Left colon (tissue), 2 donors: ENCODE data around the gene LTK. TPM values are rescaled to one million over a fixed set of nuclear protein-coding genes. Genes with fewer than 3 reads are reported as not detected.
"Not testable (repeated sequence)": the region's sequence is repeated elsewhere in the genome, so short reads cannot be mapped to it uniquely, and the experiment has no call there.

Experiments
- ATAC-seq: fragments of 200-7000 bp; cut with Tn5 transposase; one replicate; pipeline ENCODE4 v1.9.1; 2020; ENCODE audit warnings: mild to moderate bottlenecking, moderate library complexity
- DNase-seq, 2 donors: peaks; one replicate each; pipeline ENCODE4 v3.0.0-alpha.2; 2020
- intact Hi-C, 2 donors: fragments of 100-400 bp; cut with DNase I in 1 of 2; cut with micrococcal nuclease in 1 of 2; formaldehyde crosslinking; loops; one replicate each; pipeline versions ENCODE4 v1.11.2 to v1.14.0; 2022; cut with DNase I, micrococcal nuclease
- total RNA-seq, 2 donors: library from RNA; stranded (reverse); fragmentation: NEBNext Ultra II Directional; extraction: Animal tissue kit (Norgen Biotek cat#: 25700); gene quantifications; one replicate each; pipeline ENCODE4 v1.2.1, GENCODE V29; 2021
- donor health status: DM: no; HTN: no; CAD: no.
- donor health status: DM: yes; HTN: yes; CAD: no.

The LTK gene
- total RNA-seq, 2 donors from 2014 or later, result 12.0 to 18.7 TPM

DNA sequence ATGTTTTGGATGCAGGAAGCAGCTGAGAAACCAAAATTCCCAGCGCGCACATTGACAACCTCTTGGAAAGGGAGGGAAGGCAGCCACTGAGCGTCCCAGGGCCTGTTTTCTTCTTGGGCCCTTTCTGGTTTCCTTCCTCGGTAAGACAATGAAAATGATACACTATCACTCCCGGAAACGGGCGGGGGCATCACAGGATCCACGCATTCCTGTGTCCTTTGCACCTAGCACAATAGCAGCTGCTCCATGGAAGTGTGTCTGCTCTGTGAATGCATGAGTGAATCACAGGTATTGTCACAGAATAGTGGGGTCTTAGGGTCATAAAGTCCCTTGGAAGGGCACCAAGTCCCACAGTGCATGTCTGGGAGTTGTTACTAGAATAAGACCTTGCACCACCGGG lies 26.2 kb downstream of the LTK start:
- ATAC-seq (peak; percentile 50), DNase-seq (no peak)
- intact Hi-C loops, result no loop called here

DNA sequence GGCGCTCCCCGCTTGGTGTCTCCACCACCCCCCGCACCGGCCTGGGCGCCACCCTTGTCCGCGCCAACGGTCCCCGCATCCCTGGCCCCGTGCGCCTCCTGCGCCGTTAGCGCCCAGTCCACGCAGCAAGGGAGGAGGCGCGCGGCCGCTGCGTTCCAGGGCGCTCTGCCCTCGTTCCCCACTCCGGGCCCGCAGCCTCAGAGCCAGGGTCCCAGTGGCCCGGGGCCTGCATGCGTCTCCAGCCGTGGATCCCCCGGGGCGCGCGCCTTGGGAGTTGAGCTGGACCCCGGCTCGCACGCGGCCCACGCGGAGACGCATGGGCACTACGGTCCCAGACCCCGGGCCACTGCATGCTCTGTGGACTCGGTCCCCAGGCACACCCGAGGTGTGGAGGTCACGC lies 27.3 kb downstream of the LTK start:
- DNase-seq (no peak), ATAC-seq (no peak)
- intact Hi-C loops, result no loop called here

DNA sequence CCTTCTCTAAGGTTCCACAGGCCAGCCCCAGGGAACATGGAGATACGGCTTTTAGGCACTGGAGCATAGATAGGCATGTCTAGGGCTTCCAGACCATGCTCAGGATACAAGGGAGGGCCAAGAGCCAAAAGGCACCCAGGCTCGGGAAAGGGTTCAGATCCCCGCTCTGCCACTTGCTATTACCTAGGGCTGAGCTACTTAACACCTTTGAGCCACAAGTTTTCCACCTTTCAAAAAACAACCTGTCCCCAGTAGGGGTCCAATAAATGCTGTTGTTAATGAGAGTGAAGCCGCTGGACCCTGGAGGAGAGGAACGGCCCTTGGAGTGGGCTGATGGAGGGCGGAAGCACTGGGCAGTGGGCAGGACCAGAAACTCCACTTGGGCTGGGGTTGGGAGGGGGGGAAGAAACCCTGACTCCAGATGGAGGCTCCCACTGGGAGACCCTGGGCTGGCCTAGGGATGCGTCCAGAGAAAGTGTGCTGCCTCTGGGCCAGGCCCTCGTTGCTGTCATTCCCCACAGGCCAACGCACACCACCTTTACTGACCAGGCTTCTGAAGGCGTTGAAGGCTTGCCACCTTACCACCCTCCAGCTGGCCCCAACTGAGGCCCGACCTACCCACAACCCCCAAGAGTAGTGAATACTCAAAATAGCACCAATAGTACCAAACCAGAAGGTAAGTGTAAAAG lies 28.5 kb downstream of the LTK start:
- intact Hi-C loops, result no loop called here
- DNase-seq (no peak), ATAC-seq (no peak)

DNA sequence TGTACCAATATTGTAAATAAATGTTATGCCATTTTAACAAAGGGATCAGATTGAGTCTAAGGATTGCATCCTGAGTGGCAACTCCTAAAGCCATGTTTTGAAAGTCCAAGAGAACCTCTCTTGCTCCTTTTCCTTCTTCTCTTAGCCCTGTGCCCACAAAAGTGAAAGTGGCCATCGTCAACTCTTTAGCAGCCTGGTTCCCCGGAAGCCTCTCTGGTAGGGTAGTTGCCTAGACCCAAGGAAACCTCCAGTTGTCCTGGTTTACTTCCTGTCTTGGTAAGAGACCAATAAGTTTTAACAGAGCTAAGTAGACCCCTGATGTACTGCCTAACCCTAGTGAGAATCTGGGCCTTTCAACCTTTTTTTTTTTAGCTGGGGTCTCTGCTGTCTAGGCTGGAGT lies 30.1 kb downstream of the LTK start:
- no peak for ATAC-seq
- intact Hi-C loops, result no loop called here
- DNase-seq, result no peak

DNA sequence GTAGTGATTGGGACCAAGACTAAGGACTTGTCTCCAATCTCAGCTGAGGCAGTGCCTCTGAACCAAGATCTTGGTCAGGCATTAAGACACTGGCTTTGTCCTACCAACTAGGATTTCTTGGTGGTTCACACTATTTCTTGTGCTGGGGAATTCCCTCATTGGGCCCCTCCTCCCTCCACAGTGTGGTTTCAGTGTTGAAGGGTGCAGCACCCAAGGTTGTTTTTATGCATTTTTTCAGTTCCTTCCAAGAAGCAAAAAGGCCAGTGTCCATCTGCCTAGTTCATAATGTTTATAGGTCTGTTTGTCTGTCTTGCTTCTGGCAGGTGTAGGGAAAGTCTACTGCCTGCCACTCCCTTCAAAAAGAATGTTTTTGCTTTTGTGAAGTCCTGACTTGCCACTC lies 30.5 kb downstream of the LTK start:
- ATAC-seq, result peak; percentile 18
- no peak for DNase-seq
- intact Hi-C loops, result no loop called here

DNA sequence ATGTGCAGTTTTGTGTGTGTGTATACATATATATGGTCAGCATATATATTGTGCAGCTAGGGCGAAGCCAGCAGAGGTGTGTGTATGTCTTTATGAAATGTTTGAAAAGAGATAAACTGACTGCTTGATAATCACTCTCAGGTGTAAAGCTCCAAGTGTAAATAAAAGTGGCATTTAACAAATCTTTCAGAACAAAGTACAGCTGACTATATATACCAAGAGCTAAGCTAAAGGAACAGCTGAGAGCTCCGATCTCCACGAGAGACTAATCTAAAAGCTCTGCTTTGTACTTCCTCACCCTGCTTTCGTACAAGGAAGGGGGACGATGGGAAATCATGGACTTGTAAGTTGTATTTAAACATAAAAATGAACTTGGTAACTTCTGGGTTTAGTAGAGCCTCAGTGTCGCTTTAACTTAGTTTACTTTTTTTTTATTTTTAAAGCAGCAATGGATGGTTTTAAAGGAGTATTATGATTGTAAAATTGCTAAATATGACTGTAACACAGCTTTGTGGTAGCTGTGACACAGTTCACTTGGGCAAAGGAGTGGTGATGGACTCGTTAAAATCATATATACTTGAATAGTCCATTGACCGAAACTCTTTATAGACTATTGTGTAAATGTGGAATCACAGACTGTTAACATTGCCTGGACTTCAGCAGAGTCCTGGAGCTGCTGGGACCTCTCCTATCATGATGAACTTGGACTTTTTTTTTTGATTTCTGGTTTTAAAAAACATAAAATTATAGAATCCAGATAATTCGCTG lies 31.3 kb downstream of the LTK start:
- intact Hi-C loops, result no loop called here
- DNase-seq (no peak), ATAC-seq (peak; percentile 77)

DNA sequence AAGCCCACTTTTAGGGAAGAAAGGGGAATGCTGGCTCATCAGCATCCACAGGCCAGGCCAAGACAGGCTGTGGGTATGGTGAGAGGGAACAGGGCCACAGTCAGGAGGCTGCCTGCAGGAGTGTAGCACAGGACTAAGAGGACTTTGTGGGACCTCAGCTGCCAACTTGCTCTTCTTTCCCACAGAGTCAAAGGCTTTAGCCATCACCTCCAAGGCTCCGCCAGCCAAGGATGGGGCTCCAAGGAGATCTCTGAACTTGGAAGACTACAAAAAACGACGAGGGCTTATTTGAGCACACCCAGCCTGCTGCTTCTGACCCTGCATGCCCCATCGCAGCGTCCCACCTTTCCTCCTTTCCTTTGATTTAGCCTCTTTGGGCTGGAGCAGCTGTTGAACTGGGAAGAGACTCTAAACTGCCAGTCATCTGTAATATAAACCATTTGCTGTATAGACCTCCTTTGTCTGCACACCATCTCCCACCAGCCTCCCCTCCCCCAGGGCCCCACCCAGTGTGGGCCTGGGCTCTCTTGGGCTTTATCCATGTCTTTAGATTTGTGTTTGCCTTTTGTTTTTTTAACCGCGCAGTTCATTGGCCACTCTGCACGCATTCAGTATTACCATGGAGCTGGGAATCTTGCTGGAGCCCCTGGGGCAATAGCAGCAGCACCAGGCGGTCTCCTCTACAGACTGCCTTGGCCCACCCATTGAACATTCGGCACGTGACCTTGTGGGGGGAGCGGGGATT lies 33.1 kb downstream of the LTK start:
- intact Hi-C loops, result no loop called here
- DNase-seq, result no peak
- no peak for ATAC-seq

DNA sequence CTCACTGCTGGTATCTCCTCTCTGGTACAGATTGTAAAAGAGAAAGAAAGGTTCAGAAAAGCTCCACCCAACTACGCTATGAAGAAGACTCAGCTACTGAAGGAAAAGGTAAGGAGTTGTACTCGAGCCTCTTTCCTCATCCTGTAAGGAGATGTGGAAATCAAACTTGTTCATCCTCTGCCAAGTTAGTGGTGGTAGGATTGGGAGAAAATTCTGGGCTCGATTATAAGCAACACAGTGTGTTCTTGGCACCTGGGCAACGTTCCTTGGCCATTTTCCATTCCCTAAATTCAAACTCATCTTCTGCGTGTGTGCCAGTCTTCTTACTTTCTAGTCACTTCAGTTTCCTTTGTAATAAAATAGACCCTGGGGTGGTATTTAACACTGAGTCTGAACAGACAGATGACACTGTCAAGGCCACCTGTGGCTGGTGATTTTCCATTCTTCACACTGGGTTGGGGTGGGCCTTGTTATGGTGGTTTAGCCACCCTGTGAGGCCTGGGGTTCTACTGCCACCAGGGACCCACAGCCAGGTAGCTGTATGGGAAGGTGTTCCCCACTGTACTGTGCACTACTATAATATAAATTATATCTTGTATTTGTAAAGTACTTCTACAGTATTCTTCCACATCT lies 37.1 kb downstream of the LTK start:
- DNase-seq (no peak), ATAC-seq (no peak)
- intact Hi-C loops, result no loop called here

DNA sequence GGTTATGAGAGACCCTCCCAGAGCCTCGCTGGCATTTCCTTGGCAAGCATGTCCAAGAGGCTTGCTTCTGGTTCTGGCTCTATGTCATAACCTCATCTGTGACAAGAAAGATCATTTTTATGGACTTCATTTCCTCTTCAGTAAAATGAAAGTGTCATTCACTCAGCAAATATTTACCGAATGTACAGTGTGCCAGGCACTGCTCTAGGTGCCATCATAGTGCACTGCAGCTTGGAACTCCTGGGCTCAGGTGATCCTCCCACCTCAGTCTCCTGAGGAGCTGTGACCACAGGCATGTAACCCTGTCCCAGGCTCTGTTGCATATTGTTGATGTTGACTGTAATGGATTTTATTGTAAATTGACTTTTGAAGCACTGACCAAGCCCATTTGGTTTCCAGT lies 38.7 kb downstream of the LTK start:
- peak; percentile 42 to 74 for DNase-seq
- ATAC-seq, result peak; percentile 91

DNA sequence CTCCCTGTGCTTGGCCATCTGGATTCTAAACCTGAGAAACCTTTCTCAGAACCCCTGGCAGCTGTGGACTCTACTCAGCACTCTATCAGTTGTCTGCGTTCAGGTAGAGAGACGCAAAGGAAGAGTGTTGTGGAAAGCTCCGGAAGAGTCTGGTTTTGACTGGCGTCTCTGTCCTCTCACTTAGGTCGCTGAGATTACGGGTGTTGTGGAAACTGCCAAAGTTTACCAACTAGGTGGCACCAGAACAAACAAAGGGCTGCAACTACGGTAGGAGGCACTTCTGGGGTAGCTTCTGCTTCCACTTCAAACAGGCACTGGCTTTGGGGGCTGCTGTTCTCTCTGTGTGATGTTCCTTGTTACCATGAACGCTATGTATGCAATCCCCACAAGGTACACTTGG lies 39.2 kb downstream of the LTK start:
- DNase-seq (peak; percentile 36 to 51), ATAC-seq (peak; percentile 77)
- intact Hi-C loops, result no loop called here

More for the DNA sequence above, 38.7 kb downstream of the LTK start:
- intact Hi-C loops, result no loop called here

DNA sequence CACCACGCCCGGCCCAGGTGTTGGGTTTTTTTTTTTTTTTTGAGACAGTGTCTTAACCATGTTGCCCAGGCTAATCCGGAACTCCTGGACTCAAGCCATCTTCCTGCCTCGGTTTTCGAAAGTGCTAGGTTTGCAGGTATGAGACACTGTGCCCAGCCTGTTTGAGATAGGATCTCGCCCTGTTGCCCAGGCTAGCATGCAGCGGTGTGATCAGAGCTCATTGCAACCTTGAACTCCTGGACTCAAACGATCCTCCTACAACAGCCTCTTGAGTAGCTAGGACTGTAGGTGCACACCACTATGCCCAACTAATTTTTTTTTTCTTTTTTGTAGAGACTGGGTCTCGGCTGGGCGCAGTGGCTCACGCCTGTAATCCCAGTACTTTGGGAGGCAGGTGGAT lies 40.2 kb downstream of the LTK start:
- ATAC-seq, result peak; percentile 42
- DNase-seq, result peak in 1 of 2 donors; percentile 20
- intact Hi-C loops, result no loop called here

DNA sequence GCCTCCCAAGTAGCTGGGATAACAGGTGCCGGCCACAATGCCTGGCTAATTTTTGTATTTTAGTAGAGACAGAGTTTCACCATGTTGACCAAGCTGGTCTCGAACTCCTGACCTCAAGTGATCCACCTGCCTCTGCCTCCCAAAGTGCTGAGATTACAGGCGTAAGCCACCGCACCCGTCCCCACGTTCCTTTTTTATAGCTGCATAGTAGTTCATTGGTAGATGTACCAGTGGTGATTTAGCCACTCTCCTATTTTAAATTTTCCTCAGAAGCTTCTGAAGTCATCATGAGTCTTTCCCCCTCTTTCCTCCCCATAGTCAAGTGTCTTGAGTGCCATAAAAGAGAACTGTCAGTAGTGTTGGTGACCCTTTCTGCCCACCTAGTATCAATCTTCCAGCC lies 44.0 kb downstream of the LTK start:
- DNase-seq, intact Hi-C loops, ATAC-seq: not testable (repeated sequence)

DNA sequence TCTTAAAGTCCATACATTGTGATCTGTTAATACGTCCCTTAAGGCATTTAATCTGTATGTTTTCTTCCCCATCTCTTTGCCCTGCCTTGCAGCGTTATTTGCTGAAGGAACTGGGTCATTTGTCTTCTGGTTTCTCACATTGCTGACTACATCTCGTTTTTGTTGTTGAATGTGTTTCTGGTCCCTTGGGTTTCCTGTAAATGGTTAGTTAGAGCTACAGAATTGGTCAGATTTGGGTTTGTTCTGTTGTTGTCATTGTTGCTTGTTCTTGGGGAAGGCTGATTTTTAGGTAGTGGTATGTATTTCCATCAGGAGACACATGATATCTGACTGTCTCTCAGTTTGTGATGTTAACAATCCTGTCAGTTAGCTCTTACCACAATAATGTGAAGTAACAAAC lies 46.9 kb downstream of the LTK start:
- ATAC-seq, result no peak
- intact Hi-C loops, result no loop called here
- DNase-seq, result no peak

DNA sequence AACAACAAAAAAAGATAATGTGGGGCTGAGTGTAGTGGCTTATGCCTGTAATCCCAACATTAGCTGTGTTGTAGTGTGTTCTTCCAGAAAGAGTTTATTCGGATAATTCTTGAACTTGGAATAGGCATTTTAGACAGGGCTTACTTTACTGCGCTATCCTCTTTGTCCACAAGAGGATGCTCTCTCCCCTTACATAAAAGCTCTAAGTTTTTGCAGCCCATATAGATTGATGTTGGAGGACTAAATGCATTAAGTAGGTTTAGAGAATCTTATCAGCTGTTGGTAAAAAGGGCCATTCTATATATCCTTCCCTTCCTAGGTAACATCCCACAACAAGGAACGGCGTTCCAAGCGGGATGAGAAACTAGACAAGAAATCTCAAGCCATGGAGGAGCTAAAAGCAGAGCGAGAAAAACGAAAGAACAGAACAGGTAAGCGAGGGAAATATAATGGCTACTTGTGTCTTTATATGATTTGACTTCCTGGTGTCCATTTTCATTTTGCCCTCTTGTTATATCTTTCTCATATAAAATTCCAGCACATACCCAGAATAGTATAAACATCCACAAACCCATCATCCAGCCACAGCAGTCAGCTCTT lies 47.7 kb downstream of the LTK start:
- ATAC-seq (peak; percentile 90), DNase-seq (no peak)
- intact Hi-C loops, result no loop called here

DNA sequence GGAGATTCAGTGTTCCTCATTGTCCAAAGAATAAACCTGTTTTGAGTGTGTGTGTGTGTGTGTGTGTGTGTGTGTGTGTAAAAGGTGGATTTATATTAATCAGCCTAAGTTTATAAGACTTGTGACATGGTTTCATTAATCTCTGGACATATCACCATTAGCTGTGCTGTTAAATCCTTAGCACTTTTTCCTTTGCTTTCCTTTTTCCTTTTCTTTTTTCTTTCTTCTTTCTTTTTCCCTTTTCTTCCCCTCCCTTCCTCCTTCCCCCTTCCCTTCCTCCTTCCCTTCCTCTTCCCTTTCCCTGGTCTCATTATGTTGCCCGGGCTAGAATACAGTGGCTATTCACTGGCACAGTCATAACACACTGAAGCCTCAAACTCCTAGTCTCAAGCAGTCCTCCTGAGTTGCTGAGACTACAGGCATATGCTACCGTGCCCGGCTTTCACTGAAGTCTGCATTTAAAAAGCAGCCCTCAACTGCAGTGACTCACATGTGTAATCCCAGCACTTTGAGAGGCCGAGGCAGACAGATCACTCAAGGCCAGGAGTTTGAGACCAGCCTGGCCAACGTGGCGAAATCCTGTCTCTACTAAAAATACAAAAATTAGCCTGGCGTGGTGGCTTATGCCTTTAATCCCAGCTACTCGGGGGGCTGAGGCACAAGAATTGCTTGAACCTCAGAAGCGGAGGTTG lies 48.6 kb downstream of the LTK start:
- DNase-seq (no peak), ATAC-seq (no peak)
- intact Hi-C loops, result no loop called here

DNA sequence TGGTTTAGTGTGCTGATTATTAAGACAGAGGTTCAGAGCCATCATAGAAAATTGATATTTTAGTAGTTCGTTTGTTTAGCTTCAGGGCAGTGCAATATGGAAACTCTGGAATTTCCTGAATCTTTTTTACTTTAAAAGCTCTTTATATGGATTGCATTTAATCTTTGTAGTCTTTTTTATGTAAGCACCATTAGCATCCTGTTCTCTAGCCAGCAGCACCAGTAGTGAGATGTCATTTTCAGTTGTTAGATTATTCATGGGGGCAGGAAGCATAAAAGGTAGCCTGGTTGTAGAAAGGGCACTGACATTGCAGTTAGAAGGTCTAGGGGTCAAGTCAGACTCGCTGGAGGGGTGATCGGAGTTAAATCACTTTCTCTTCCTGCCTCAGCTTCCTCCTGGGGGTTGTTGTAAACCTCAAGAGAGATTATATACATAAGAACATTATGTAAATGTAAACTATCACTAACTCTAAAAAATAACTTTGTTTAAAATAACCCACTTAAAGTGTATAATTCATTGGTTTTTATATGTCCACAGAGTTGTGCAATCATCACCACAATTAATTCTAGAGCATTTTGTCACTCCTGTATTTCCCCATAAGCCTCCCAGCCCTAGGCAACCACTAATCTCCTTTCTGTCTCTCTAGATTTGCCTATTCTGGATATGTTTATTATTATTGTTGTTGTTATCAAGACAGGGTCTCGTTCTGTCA lies 51.4 kb downstream of the LTK start:
- intact Hi-C loops, result no loop called here
- ATAC-seq (no peak), DNase-seq (no peak)
